ENCODE measurements around the gene CDYL2.

The CDYL2 gene

DNA sequence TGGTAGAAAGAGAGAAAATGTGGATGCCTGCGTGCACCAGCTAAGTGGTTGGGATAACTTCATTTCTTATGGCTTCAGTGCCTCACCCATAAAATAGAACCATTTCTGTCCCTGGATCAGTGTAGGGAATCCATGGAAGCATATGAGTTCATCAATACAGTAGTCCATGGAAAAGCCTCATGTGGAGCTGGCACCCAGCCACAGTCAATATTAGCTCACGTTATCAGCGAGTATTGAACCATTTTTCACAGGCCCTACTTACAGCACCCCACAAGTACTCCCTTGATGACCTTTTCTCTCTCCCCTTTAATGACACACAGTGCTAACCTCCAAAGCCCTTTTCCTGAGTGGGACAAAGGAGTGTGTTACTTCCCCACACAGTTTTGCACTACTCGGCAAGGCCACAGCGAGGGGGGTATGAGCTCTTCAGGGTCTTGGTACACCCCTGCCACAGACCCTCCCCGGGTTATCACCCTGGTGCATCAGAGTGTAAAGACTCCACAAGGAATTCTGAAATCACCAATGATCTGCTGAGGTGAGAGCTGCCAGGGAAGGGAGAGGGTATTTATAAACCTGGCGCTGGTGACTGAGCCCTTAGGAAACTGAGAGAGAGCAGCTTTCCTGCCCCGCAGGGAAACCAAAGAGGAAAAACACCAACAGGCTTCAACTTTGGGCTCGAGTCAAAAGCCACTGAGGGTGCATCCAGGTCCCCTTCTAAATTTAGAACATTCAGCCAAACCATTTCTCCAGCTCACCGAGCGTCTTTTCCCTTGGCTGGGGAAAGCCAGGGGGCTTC is 226.7 kb downstream of the CDYL2 start:
- Histone ChIP-seq H3K9ac (ENCODE audit: low read depth, low read length) (no peak overlapping the region), H3K9me3 (ENCODE audit: control insufficient read depth, insufficient read depth, low read length) (peaks cover 8% of the 10 kb centered on the region; the same call in 1 of the 2 replicates), H3K27ac (ENCODE audit: low read depth, low read length) (no peak overlapping the region), H3K27me3 (ENCODE audit: control insufficient read depth, insufficient read depth, low read length) (no peaks in the 10 kb centered on the region), H3K36me3 (ENCODE audit: control insufficient read depth, insufficient read depth, low read length) (no peaks in the 10 kb centered on the region), H3K4me1 (ENCODE audit: control insufficient read depth, insufficient read depth, low read length) (no peaks in the 10 kb centered on the region), H3K4me3 (ENCODE audit: low read depth, low read length) (no peak overlapping the region)

DNA sequence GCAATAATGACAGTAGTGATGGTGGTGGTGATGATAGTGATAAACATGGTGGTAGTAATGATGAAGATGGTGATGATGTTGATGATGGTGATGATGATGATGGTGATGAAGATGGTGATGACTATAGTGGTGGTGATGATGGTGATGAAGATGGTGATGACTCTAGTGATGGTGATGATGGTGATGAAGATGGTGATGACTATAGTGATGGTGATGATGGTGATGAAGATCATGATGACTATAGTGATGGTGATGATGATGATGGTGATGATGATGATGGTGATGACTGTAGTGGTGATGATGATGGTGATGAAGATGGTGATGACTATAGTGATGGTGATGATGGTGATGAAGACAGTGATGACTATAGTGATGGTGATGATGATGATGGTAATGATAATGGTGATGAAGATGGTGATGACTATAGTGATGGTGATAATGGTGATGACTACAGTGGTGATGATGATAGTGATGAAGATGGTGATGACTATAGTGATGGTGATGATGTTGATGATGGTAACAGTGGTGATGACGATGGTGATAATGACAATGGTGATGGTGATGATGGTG is 228.0 kb downstream of the CDYL2 start:
- Histone ChIP-seq H3K4me1 (ENCODE audit: control insufficient read depth, insufficient read depth, low read length) (no peaks in the 10 kb centered on the region), H3K36me3 (ENCODE audit: control insufficient read depth, insufficient read depth, low read length) (no peaks in the 10 kb centered on the region)

DNA sequence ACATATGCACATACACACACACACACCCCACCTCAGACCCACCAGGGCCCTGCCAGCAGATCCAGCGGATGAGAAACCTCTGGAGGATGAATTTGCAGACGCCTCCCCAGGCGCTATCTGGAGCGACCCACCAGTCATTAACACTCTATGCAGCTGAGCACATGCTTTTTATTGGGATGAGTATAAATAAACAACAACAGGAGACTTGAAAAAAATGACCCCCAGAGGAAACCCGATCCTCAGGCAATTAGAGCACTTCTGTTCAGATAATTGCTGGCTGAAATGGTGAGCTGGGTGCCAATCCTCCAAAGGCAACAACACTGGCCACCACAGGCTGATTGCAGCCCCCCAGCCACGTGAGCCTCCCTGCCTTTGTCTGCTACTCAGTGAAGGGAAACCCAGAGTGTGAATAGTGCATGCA is 230.7 kb downstream of the CDYL2 start:
- Histone ChIP-seq H3K4me3 (ENCODE audit: low read depth, low read length) (no peak overlapping the region), H3K36me3 (ENCODE audit: control insufficient read depth, insufficient read depth, low read length) (no peaks in the 10 kb centered on the region), H3K4me1 (ENCODE audit: control insufficient read depth, insufficient read depth, low read length) (no peaks in the 10 kb centered on the region), H3K27ac (ENCODE audit: low read depth, low read length) (no peak overlapping the region), H3K9me3 (ENCODE audit: control insufficient read depth, insufficient read depth, low read length) (peaks cover 5% of the 10 kb centered on the region; the same call in 1 of the 2 replicates), H3K9ac (ENCODE audit: low read depth, low read length) (no peak overlapping the region), H3K27me3 (ENCODE audit: control insufficient read depth, insufficient read depth, low read length) (no peaks in the 10 kb centered on the region)

More for the DNA sequence above, 228.0 kb downstream of the CDYL2 start:
- no peaks in the 10 kb centered on the region for H3K27me3 ChIP-seq (ENCODE audit: control insufficient read depth, insufficient read depth, low read length)
- peaks cover 8% of the 10 kb centered on the region; the same call in 1 of the 2 replicates for H3K9me3 ChIP-seq (ENCODE audit: control insufficient read depth, insufficient read depth, low read length)
- no peak overlapping the region for H3K9ac ChIP-seq (ENCODE audit: low read depth, low read length)
- no peak overlapping the region for H3K4me3 ChIP-seq (ENCODE audit: low read depth, low read length)
- H3K27ac ChIP-seq (ENCODE audit: low read depth, low read length): no peak overlapping the region

DNA sequence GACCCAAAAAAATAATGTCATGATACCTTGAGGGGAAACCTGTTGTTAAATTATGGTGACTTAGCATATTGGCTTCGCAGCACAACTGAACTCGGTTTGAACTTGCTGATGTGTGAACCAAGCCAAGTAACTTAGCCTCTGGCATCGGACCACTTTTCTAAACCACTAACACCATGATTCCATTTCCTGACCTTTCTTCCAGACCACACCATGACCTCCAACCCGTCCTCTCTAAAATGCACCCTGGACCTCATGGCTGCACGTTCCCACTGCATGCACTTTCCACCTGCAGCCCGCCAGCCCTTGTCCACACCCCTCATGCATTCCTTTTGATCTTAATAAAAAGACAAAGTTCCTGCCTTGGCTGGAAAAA is 234.3 kb downstream of the CDYL2 start:
- H3K27me3 ChIP-seq (ENCODE audit: control insufficient read depth, insufficient read depth, low read length): no peaks in the 10 kb centered on the region
- no peak overlapping the region for H3K4me3 ChIP-seq (ENCODE audit: low read depth, low read length)
- no peak overlapping the region for H3K27ac ChIP-seq (ENCODE audit: low read depth, low read length)
- H3K9ac ChIP-seq (ENCODE audit: low read depth, low read length): no peak overlapping the region
- H3K36me3 ChIP-seq (ENCODE audit: control insufficient read depth, insufficient read depth, low read length): no peaks in the 10 kb centered on the region
- H3K9me3 ChIP-seq (ENCODE audit: control insufficient read depth, insufficient read depth, low read length): no peaks in the 10 kb centered on the region
- H3K4me1 ChIP-seq (ENCODE audit: control insufficient read depth, insufficient read depth, low read length): no peaks in the 10 kb centered on the region

DNA sequence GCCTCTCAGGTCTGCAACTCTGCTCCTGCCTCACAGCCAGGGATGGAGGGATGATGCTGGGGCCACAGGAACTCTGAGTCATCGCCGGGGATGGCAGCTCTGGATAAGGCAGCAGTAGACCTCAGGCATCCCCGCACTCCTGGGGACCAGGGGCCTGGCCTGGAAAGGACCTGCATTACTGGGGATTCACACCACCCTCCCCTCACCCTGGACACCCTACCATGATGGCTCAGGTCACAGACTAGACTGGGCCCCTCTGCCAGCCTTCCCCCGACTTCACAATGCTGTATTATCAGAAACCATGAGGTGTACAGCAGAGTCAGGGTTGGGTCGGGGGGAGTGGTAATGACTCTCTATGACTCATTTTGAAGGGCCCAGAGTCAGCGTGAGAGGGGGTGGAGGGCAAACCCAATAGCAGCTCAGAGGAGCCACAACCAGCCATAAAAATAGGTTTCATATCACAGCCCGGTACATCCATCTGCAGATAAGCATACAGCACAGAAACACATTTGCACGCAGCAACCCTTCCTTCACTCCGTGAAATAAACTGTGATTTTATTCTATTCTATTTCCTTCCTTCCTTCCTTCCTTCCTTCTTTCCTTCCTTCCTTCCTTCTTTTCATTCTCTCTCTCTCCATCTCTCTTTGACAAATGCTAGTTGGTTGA is 234.8 kb downstream of the CDYL2 start:
- Histone ChIP-seq H3K27me3 (ENCODE audit: control insufficient read depth, insufficient read depth, low read length) (no peaks in the 10 kb centered on the region), H3K9me3 (ENCODE audit: control insufficient read depth, insufficient read depth, low read length) (no peaks in the 10 kb centered on the region), H3K27ac (ENCODE audit: low read depth, low read length) (no peak overlapping the region), H3K4me1 (ENCODE audit: control insufficient read depth, insufficient read depth, low read length) (no peaks in the 10 kb centered on the region), H3K36me3 (ENCODE audit: control insufficient read depth, insufficient read depth, low read length) (no peaks in the 10 kb centered on the region), H3K9ac (ENCODE audit: low read depth, low read length) (no peak overlapping the region), H3K4me3 (ENCODE audit: low read depth, low read length) (no peak overlapping the region)

DNA sequence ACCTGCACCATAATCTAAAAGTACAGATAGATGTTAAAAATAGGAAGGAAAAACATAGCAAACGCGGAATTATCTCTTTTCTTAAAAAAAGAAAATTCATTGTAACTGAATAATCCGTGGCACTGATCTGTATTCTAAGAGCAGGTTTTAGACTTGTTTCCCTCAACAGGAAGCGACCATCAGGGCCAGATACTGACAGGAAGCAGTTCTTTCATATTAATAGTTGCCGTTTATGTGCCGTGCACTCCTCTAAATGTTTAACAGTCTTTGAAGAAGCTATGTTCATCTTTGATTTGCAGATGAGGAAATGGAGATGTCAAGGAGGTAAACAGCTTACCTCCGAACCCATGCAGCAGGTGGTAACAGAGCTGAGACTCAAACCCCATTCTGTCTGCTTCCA is 240.0 kb downstream of the CDYL2 start:
- Histone ChIP-seq H3K9ac (ENCODE audit: low read depth, low read length) (no peak overlapping the region), H3K9me3 (ENCODE audit: control insufficient read depth, insufficient read depth, low read length) (no peaks in the 10 kb centered on the region), H3K36me3 (ENCODE audit: control insufficient read depth, insufficient read depth, low read length) (no peaks in the 10 kb centered on the region), H3K27ac (ENCODE audit: low read depth, low read length) (no peak overlapping the region), H3K4me3 (ENCODE audit: low read depth, low read length) (no peak overlapping the region), H3K4me1 (ENCODE audit: control insufficient read depth, insufficient read depth, low read length) (no peaks in the 10 kb centered on the region), H3K27me3 (ENCODE audit: control insufficient read depth, insufficient read depth, low read length) (no peaks in the 10 kb centered on the region)

DNA sequence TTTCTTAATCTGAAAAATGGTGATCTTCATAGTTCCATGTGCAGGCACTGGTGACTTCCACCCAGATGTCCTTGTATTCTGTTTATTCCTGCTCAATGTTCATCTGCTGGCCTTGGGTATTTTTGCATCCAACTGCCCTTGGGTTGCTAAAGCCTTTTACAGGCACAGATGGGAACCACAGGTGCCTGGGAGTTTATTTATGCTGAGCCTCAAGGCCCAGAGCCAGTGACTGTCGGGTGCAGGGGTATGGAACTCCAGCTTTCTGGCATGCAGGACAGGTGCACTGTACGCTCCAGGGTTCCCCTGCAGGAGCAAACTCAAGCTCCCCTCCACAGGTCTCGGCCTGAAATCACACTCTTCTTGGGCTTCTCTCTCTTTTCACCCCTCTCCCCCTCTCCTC is 241.3 kb downstream of the CDYL2 start:
- H3K27ac ChIP-seq (ENCODE audit: low read depth, low read length): no peak overlapping the region
- no peaks in the 10 kb centered on the region for H3K27me3 ChIP-seq (ENCODE audit: control insufficient read depth, insufficient read depth, low read length)
- H3K9ac ChIP-seq (ENCODE audit: low read depth, low read length): no peak overlapping the region
- H3K36me3 ChIP-seq (ENCODE audit: control insufficient read depth, insufficient read depth, low read length): no peaks in the 10 kb centered on the region
- H3K9me3 ChIP-seq (ENCODE audit: control insufficient read depth, insufficient read depth, low read length): no peaks in the 10 kb centered on the region
- no peaks in the 10 kb centered on the region for H3K4me1 ChIP-seq (ENCODE audit: control insufficient read depth, insufficient read depth, low read length)
- H3K4me3 ChIP-seq (ENCODE audit: low read depth, low read length): no peak overlapping the region

DNA sequence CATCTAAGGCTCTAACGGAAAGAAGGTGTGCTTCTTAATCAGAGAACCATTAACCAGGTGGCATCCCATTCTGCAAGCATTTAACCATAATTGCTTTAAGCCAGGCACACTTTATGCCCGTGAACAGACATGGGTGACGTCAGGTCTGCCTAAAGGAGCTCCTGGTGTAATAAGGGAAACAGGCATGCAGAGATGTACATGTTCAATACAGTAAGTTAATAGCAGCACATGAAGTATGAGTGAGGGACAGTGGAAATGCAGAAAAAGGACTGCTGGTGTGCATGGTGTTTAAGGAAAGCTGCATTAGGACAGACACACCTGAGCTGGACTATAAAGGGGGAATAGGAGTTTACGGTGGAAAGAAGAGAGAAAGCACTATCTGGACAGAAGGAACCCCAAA is 245.0 kb downstream of the CDYL2 start:
- no peaks in the 10 kb centered on the region for H3K4me1 ChIP-seq (ENCODE audit: control insufficient read depth, insufficient read depth, low read length)
- no peak overlapping the region for H3K9ac ChIP-seq (ENCODE audit: low read depth, low read length)
- H3K9me3 ChIP-seq (ENCODE audit: control insufficient read depth, insufficient read depth, low read length): no peaks in the 10 kb centered on the region
- H3K27me3 ChIP-seq (ENCODE audit: control insufficient read depth, insufficient read depth, low read length): no peaks in the 10 kb centered on the region
- H3K27ac ChIP-seq (ENCODE audit: low read depth, low read length): no peak overlapping the region
- no peak overlapping the region for H3K4me3 ChIP-seq (ENCODE audit: low read depth, low read length)
- no peaks in the 10 kb centered on the region for H3K36me3 ChIP-seq (ENCODE audit: control insufficient read depth, insufficient read depth, low read length)

DNA sequence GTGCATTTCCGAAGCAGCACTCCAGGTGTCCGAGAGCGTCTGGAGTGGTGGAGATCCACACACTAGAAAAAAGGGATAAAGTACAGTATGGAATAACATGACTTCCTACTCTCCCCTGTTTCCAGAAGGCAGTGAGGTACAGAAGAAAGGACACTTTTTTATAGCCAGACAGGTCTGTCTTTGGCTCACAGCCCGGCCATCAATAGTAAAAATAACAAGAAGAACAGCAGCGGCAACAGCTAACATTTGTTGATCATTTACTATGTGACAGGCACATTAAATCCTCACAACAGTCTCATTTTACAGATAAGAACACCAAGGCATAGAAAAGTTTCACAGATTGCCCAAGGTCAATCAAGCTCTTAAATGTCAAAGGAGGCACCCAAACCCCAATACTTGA is 247.4 kb downstream of the CDYL2 start:
- Histone ChIP-seq H3K36me3 (ENCODE audit: control insufficient read depth, insufficient read depth, low read length) (no peaks in the 10 kb centered on the region), H3K4me1 (ENCODE audit: control insufficient read depth, insufficient read depth, low read length) (no peaks in the 10 kb centered on the region), H3K27ac (ENCODE audit: low read depth, low read length) (no peak overlapping the region), H3K9me3 (ENCODE audit: control insufficient read depth, insufficient read depth, low read length) (no peaks in the 10 kb centered on the region), H3K27me3 (ENCODE audit: control insufficient read depth, insufficient read depth, low read length) (no peaks in the 10 kb centered on the region), H3K9ac (ENCODE audit: low read depth, low read length) (no peak overlapping the region), H3K4me3 (ENCODE audit: low read depth, low read length) (no peak overlapping the region)

DNA sequence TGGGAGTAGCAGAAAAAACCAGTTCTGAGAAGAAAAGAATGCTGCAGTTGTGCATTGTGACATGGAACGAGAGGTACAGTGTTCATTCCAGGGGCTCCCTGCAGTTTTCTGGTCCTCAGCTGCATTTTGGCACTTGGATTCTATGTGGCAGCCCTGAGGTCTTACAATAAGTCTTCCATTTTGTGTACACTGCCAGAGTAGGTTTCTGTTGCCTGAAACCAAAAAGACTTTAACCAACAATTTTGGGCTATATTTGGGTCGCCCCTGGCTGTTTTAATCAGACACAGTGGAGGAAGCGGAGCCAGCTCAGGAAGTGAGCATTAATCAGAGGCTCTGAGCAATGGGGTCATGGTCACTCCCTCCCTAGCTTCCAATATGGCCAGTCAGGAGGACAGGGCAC is 247.9 kb downstream of the CDYL2 start:
- no peaks in the 10 kb centered on the region for H3K4me1 ChIP-seq (ENCODE audit: control insufficient read depth, insufficient read depth, low read length)
- no peak overlapping the region for H3K9ac ChIP-seq (ENCODE audit: low read depth, low read length)
- H3K27me3 ChIP-seq (ENCODE audit: control insufficient read depth, insufficient read depth, low read length): no peaks in the 10 kb centered on the region
- no peak overlapping the region for H3K4me3 ChIP-seq (ENCODE audit: low read depth, low read length)
- no peaks in the 10 kb centered on the region for H3K36me3 ChIP-seq (ENCODE audit: control insufficient read depth, insufficient read depth, low read length)
- H3K9me3 ChIP-seq (ENCODE audit: control insufficient read depth, insufficient read depth, low read length): no peaks in the 10 kb centered on the region
- H3K27ac ChIP-seq (ENCODE audit: low read depth, low read length): no peak overlapping the region

DNA sequence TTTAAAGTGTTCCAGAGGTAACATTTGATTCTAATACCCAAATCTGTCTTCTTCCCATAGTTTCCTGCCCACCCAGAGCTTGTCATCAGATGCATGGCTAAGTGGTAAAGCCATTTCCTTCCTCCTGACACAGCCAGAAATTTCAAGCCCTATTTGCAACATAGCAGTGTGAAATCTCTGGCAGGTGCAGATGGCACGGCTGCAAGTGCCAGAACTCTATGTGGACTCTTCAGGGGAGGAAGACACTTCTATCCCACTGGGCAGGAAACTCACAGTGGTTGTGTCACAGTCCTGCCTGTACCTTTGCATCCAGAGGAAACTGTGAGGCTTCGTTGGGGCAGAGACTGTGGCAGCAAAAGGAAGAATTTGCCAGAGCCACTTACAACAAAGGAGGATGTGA is 250.4 kb downstream of the CDYL2 start:
- H3K4me3 ChIP-seq (ENCODE audit: low read depth, low read length): no peak overlapping the region
- H3K27me3 ChIP-seq (ENCODE audit: control insufficient read depth, insufficient read depth, low read length): no peaks in the 10 kb centered on the region
- H3K4me1 ChIP-seq (ENCODE audit: control insufficient read depth, insufficient read depth, low read length): no peaks in the 10 kb centered on the region
- H3K27ac ChIP-seq (ENCODE audit: low read depth, low read length): no peak overlapping the region
- H3K9ac ChIP-seq (ENCODE audit: low read depth, low read length): no peak overlapping the region
- H3K9me3 ChIP-seq (ENCODE audit: control insufficient read depth, insufficient read depth, low read length): no peaks in the 10 kb centered on the region
- no peaks in the 10 kb centered on the region for H3K36me3 ChIP-seq (ENCODE audit: control insufficient read depth, insufficient read depth, low read length)

Data from HUES48 (cell line).